HCT116 (cell line): ENCODE data around the gene INTS3. TPM values are rescaled to one million over a fixed set of nuclear protein-coding genes. Genes with fewer than 3 reads are reported as not detected.

ENCODE experiments used
- ATAC-seq: fragments of 200-7000 bp; cut with Tn5 transposase; 2 replicates; pipeline ENCODE4 v1.9.1; 2020; ENCODE audit warnings: mild to moderate bottlenecking, moderate library complexity
- BruUV-seq: library from RNA; stranded (reverse); fragments of 400-500 nt; replicated peaks from 2 replicates; lab custom pipeline; 2021; lab: Mats Ljungman, UMichigan
- CTCF ChIA-PET: fragments of 300-600 bp; sonication (Branson Sonifier 250); formaldehyde crosslinking; loops from one replicate; lab custom pipeline; 2021; ENCODE audit warnings: antibody characterized with exemption; lab: Charles Lee
- POLR2A ChIA-PET: fragments of 300-600, 350-600 bp; sonication (Branson Sonifier 250); formaldehyde crosslinking; loops from one replicate; lab custom pipeline; 2021; ENCODE audit warnings: antibody characterized with exemption; lab: Charles Lee
- RAD21 ChIA-PET, 2 experiments: fragments of 300-600 bp; sonication (Branson Sonifier 250); formaldehyde crosslinking; loops; one replicate each; lab custom pipeline; 2023; ENCODE audit warnings: low total read pairs in 2 of 2; ENCODE audit not compliant: uncharacterized antibody in 2 of 2, unreplicated experiment in 2 of 2, low non-redundant PET in 1 of 2; lab: Charles Lee
- DNase-seq: peaks from one replicate; pipeline ENCODE4 v3.0.0-alpha.2; 2010; ENCODE audit warnings: low read depth, low spot score
- H2AFZ ChIP-seq: fragments of 200-600 bp; shearing (Covaris generic), sonication (generic); 2 replicates; pipeline ENCODE4 v1.6.1; 2017; ENCODE audit warnings: low read depth, mixed run types, mixed read lengths, antibody characterized with exemption, low read length; ENCODE audit not compliant: poor library complexity, severe bottlenecking
- H3K27ac ChIP-seq: 2 replicates; pipeline ENCODE4 v1.5.1; 2012; ENCODE audit warnings: low read depth, low read length
- H3K27me3 ChIP-seq: fragments of 200-600 bp; sonication (generic); 2 replicates; pipeline ENCODE4 v1.6.1; 2016; ENCODE audit warnings: mixed run types, low read length, mixed read lengths; ENCODE audit not compliant: insufficient read depth
- H3K36me3 ChIP-seq, 2 experiments: fragments of 200-500 bp in 1 of 2; fragments of 200-600 bp in 1 of 2; sonication (Bioruptor generic) in 1 of 2; sonication (generic) in 1 of 2; 2 replicates each; pipeline versions ENCODE4 v1.5.1 to v1.6.1; 2014 to 2016; ENCODE audit warnings: low read length in 2 of 2, inconsistent platforms in 1 of 2, mixed read lengths in 1 of 2, mixed run types in 1 of 2; ENCODE audit not compliant: insufficient read depth in 2 of 2, control insufficient read depth in 1 of 2
- H3K4me1 ChIP-seq, 2 experiments: fragments of 200-600 bp in 1 of 2; sonication (generic) in 1 of 2; 2 replicates each; pipeline versions ENCODE4 v1.5.1 to v1.6.1; 2012 to 2017; ENCODE audit warnings: low read length in 2 of 2, inconsistent platforms in 1 of 2, mild to moderate bottlenecking in 1 of 2, mixed read lengths in 1 of 2, mixed run types in 1 of 2, moderate library complexity in 1 of 2; ENCODE audit not compliant: insufficient read depth in 2 of 2, control insufficient read depth in 1 of 2
- H3K4me2 ChIP-seq: fragments of 200-600 bp; sonication (generic); 2 replicates; pipeline ENCODE4 v1.6.1; 2017; ENCODE audit warnings: mixed run types, low read length, mixed read lengths
- H3K4me3 ChIP-seq, 2 experiments: fragments of 200-600 bp in 1 of 2; sonication (generic) in 1 of 2; replicated peaks in 1 of 2; 2 replicates each; pipeline ENCODE4 v1.5.1; 2011 to 2016; ENCODE audit warnings: low read length in 2 of 2, control low read depth in 1 of 2, low read depth in 1 of 2, mild to moderate bottlenecking in 1 of 2, mixed read lengths in 1 of 2, mixed run types in 1 of 2
- H3K79me2 ChIP-seq: fragments of 200-600 bp; sonication (generic); 2 replicates; pipeline ENCODE4 v1.6.1; 2017; ENCODE audit warnings: mild to moderate bottlenecking, mixed run types, low read length, moderate library complexity, mixed read lengths; ENCODE audit not compliant: insufficient read depth
- H3K9ac ChIP-seq: fragments of 200-600 bp; sonication (generic); 2 replicates; pipeline ENCODE4 v1.6.1; 2016; ENCODE audit warnings: low read length, mixed read lengths
- H3K9me2 ChIP-seq: fragments of 200-600 bp; sonication (generic), shearing (Covaris generic); 2 replicates; pipeline ENCODE4 v1.6.1; 2017; ENCODE audit warnings: mixed run types, mild to moderate bottlenecking, moderate library complexity; ENCODE audit not compliant: insufficient read depth
- H3K9me3 ChIP-seq, 2 experiments: fragments of 200-500 bp in 1 of 2; fragments of 200-600 bp in 1 of 2; sonication (Bioruptor generic) in 1 of 2; sonication (generic) in 1 of 2; 2 replicates each; pipeline ENCODE4 v1.6.1; 2014 to 2017; ENCODE audit warnings: low read length in 2 of 2, mixed read lengths in 2 of 2, inconsistent platforms in 1 of 2, low read depth in 1 of 2, mild to moderate bottlenecking in 1 of 2, mixed run types in 1 of 2, moderate library complexity in 1 of 2; ENCODE audit not compliant: control insufficient read depth in 1 of 2, insufficient read depth in 1 of 2
- H4K20me1 ChIP-seq: fragments of 200-600 bp; sonication (generic), shearing (Covaris generic); 2 replicates; pipeline ENCODE4 v1.6.1; 2017; ENCODE audit warnings: mixed run types, mild to moderate bottlenecking, moderate library complexity; ENCODE audit not compliant: insufficient read depth
- ATF3 ChIP-seq: IDR thresholded peaks from 2 replicates; pipeline ENCODE4 v1.6.1; 2012
- CTCF ChIP-seq, 3 experiments: fragments of 200-600 bp in 1 of 3; sonication (generic) in 1 of 3; IDR thresholded peaks in 2 of 3; conservative IDR thresholded peaks in 1 of 3; 2 replicates each; pipeline ENCODE4 v1.5.1; 2012 to 2017; ENCODE audit warnings: low read depth in 2 of 3, low read length in 2 of 3, antibody characterized with exemption in 1 of 3, borderline replicate concordance in 1 of 3, control low read depth in 1 of 3, mild to moderate bottlenecking in 1 of 3, mixed read lengths in 1 of 3, mixed run types in 1 of 3, moderate library complexity in 1 of 3; ENCODE audit not compliant: insufficient read depth in 1 of 3
- EZH2phosphoT487 ChIP-seq: fragments of 200-600 bp; IDR thresholded peaks from 2 replicates; pipeline ENCODE4 v1.6.1; 2018; ENCODE audit warnings: antibody characterized with exemption, borderline replicate concordance
- MAX ChIP-seq: IDR thresholded peaks from 2 replicates; pipeline ENCODE4 v1.6.1; 2012
- POLR2AphosphoS5 ChIP-seq: IDR thresholded peaks from 2 replicates; pipeline ENCODE4 v1.6.1; 2011; ENCODE audit warnings: mild to moderate bottlenecking, low read depth, low read length, moderate library complexity
- RAD21 ChIP-seq: IDR thresholded peaks from 2 replicates; pipeline ENCODE4 v1.6.1; 2012; ENCODE audit warnings: low read depth, mild to moderate bottlenecking
- REST ChIP-seq: IDR thresholded peaks from 2 replicates; pipeline ENCODE4 v1.6.1; 2012; ENCODE audit warnings: low read depth
- SIN3A ChIP-seq: IDR thresholded peaks from 2 replicates; pipeline ENCODE4 v1.6.1; 2012; ENCODE audit warnings: low read depth
- ZFX ChIP-seq: fragments of 450-650 bp; IDR thresholded peaks from 2 replicates; pipeline ENCODE4 v1.6.1; 2017
- ZNF274 ChIP-seq: fragments of 200-500 bp; sonication (Bioruptor generic); IDR thresholded peaks from 2 replicates; pipeline ENCODE4 v1.6.1; 2014; ENCODE audit warnings: mild to moderate bottlenecking, low read depth, low read length, inconsistent platforms
- intact Hi-C: fragments of 100-400 bp; cut with micrococcal nuclease; formaldehyde crosslinking; loops from 2 replicates; pipeline ENCODE4 v1.10.0; 2022
- total RNA-seq: library from RNA; stranded (reverse); gene quantifications from one replicate; pipeline ENCODE4 v1.2.1, GENCODE V29; 2021; ENCODE audit not compliant: unreplicated experiment

Gene INTS3
- total RNA-seq, 1 experiment from 2014 or later = 47.6 TPM

GRCh38 chr1:153734396-153735089 is 6.7 kb downstream of the INTS3 start (continued):
- no peak for TF ChIP-seq REST
- TF ChIP-seq POLR2AphosphoS5 = no peak
- no peak for TF ChIP-seq ZFX
- no peak for TF ChIP-seq ZNF274

- Histone ChIP-seq H4K20me1 (no peaks in the 10 kb centered on the region), H3K4me2 (no peak overlapping the region), H3K4me1 (peaks cover 0 to 19% of the 10 kb centered on the region in 2 experiments; a peak in 2 of 4 replicates), H3K27me3 (no peaks in the 10 kb centered on the region), H3K79me2 (peaks cover 7% of the 10 kb centered on the region; the same call in 1 of the 2 replicates), H3K4me3 (no peak overlapping the region), H3K36me3 (0 out of 4 replicates have a peak, but pooled peaks cover 0 to 2% of the 10 kb centered on the region in 2 experiments), H3K27ac (no peak overlapping the region), H3K9me3 (no peaks in the 10 kb centered on the region), H2AFZ (no peak overlapping the region), H3K9ac (no peak overlapping the region), H3K9me2 (no peaks in the 10 kb centered on the region)
- ChIA-PET POLR2A (no interaction called here), CTCF (no interaction called here), RAD21 (no interaction called here)
- ATAC-seq = no peak
- BruUV-seq = no TSS peak
- TF ChIP-seq POLR2AphosphoS5 = no peak
- TF ChIP-seq RAD21 = no peak
- TF ChIP-seq MAX = no peak
- no peak for TF ChIP-seq SIN3A
- TF ChIP-seq CTCF (IDR thresholded peaks at IDR 0.05 in 2 of 3, conservative IDR thresholded peaks at IDR 0.05 in 1 of 3; ENCODE audit: borderline replicate concordance in 1 of 3, insufficient read depth in 1 of 3, low read depth in 2 of 3, low read length in 2 of 3) = no peak
- no peak for TF ChIP-seq ATF3
- TF ChIP-seq EZH2phosphoT487 = no peak
- intact Hi-C loops = no loop called here
- no peak for DNase-seq
Observed at GRCh38 chr1:153735090-153735420, 7.2 kb downstream of the INTS3 start.
